Activated T-helper 1 cell treated with anti-CD3 and anti-CD28 coated beads, Interleukin-2, amount 50 U/mL, for 16 hours (primary cell): ENCODE results near the gene PARD3B.

Source experiments
- DNase-seq, 2 donors: peaks; one replicate each; pipeline ENCODE4 v3.0.0-alpha.2; 2020; ENCODE audit warnings: low read depth in 1 of 2, low spot score in 1 of 2

Gene PARD3B

DNA sequence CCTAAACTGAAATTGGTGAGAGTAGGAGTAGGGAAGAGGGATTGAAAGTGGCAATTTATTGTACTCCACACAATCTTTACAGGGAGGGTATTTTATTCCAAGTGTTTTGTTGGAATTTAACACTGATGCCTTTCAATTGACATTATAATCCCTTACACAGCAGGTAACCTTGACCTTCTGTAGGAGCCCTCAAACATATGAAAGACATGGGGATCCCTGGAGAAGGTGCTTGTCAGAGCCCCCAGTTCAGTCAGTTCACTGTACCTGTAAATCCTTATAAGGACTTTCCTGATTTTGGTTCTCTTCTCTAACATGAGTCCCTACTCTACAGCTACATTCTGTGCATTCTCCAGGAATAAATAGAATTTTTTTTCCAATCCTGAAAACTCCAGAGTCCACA is 752.1 kb downstream of the PARD3B start:
- no peak for DNase-seq

DNA sequence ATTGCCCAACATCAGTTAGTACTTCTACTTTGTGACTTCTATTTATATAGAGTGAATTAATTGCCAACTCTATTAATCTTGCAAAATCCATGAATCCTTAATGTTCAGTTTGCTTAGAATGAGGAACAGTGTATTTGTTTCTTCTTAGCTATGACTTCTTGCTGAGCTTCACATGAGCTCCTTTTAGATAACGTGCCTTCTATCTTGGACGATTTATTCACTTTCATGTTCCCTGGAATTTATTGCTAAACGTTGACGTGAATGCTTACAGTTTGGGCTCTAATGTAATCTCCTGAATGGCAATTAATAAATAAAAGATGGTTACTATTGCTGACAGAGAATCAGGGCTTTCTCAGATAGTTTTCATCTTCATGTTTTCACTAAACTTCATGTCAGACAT is 752.6 kb downstream of the PARD3B start:
- DNase-seq: no peak

DNA sequence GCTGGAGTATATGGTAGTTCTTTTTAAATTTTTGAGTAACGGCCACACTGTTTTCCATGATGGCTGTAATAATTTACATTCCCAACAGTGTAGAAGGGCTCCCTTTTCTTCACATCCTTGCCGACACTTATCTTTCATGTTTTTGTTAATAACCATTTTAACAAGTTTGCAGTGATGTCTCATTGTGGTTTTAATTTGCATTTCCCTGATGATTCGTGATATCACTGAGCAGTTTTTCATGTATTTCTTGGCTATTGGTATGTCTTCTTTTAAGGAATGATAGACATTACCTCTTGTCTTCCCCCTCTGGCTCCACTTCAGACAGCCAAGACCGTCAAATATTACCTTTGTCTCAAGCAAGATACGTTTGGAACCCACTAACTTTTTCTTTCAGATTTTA is 765.9 kb downstream of the PARD3B start:
- no peak for DNase-seq

DNA sequence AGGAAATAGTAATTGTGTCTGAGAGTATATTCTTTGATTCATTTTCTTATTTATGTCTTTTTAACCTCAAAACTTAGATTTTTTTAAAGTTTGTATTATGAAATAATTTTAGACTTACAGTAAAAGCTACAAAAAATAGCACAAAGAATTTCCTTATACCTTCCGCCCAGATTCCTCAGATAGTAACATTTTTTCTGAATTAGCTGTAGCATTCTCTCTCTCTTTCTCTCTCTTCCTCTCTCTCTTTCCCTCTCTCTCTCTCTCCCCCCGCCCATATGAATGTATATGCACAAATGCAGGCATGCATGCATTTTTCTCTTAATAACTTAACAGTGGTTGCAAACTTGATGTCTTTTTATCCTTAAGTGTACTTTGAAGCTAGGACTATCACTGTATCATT is 776.0 kb downstream of the PARD3B start:
- no peak for DNase-seq

DNA sequence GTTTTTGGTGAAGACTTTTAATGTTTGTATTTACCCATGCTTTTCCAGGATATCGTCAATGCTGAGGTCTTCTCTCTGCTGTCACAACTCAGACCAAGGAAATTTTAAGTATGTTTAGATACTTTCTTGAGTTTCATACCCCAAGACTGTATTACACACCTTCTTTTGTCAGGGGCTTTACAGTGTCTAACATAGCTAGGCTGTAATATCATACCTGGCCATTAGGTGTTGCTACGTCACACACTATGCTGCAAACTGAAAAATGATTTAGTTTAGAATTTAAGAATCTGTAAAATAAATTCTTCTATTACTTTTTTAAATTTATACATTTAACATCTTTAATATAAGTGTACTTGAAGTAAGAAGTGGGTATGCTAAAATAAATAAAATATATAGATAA is 778.7 kb downstream of the PARD3B start:
- no peak for DNase-seq

DNA sequence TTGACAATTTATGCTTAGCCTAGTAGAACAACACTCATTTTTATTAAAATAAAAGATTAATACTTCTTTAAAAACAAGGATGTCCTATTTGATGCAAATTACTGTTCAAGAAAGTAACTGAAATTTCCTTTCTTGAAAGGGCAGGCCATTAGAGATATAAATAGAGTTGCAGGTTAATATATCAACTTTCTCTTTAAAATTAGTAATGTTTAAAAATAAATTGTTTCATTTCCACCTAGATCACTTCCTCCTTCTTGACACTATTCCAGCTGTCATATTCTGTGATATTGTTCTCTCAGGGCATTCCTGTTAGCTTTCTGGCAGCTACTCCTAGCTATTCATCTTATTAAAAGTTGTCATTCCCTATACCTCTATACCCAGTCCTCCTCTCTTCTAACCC is 779.1 kb downstream of the PARD3B start:
- DNase-seq: no peak

DNA sequence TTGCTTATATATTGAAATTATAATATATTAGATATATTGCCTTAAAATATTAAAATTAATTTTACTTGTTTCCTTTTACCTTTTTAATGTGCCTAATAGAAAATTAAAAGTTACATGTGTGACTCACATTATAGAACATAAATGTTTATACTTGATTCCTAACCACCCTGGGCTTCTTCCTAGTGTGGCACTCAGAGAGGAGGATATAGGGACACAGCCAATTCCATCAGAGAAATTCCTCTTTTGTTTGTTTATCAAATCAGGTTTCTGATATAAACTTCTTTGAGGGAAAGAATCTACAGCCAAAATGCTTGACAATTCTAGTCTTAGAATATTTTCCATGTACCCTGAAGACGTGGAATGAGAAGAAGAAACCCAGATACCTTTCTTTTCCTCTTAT is 788.1 kb downstream of the PARD3B start:
- DNase-seq: no peak

DNA sequence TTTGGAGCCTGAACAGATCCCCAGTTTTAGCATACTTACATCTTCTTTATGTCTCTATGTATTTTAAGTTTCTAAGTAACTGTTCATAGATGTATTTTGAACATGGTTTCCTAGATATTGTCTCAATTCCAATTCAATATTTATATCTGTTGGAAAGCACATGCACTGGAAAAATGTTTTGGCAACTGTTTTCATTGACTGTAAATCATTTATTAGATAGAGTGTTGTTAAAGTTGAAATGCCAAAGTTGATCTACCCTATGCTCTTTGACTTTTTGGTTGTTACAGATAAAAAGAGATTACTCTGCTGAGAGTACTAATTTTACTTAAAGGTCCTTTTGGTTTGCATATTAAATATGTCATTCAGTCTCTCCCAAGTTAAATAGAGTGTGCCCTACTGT is 792.0 kb downstream of the PARD3B start:
- DNase-seq: no peak

DNA sequence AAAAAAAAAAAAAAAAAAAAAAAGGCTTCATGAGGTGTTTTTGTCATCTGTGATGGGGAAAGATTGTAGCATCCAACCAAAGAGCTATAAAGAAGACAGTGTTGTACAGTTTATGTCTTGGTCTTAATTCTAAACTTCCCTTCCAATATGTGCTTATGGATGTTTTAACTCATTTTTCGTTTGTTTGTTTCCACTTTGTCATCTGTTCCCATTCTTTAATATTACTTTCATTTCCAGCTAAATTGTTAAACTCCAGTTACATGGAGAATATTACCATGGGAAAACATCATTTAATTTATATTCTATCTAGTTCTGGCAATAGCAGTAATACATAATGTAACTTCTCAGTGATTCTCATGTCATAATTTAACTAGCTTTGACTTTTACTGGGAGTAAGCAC is 792.9 kb downstream of the PARD3B start:
- DNase-seq: no peak

DNA sequence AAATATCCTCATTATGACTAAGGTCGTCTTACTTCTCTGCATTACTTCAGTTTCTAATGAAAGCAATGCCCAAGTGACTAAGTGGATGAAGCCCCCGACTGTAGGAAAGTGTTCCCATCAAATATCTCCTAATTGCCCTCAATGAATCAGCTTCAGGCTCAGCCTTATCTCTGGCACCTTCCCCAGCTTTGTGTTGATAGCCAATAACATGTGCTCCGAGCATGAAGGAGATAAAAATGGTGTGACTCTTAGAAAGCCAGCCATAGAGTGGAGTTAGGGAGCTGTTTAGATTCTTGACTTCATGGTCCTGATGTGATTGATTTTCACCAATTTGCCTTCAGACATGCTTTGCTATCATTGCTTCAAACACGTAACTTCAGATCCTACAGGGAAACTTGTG is 797.8 kb downstream of the PARD3B start:
- DNase-seq: no peak

DNA sequence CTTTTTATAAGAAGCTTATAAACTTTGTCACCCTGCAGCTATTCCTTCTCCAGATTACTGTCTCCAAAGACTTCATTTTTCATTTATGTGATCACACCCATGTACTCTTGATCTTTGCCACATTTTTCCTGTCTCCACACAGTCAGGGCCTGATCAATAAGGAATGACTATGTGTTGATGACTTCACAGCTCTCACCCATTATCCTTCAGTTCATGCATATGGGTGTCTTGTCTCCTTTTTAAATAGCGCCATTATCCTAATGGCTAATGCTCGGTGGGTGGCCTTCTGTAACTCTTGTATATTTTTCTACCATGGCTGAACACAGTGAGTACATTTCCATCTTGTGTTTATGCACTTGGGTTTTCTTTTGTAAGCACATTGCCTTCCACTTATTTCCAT is 801.4 kb downstream of the PARD3B start:
- no peak for DNase-seq

DNA sequence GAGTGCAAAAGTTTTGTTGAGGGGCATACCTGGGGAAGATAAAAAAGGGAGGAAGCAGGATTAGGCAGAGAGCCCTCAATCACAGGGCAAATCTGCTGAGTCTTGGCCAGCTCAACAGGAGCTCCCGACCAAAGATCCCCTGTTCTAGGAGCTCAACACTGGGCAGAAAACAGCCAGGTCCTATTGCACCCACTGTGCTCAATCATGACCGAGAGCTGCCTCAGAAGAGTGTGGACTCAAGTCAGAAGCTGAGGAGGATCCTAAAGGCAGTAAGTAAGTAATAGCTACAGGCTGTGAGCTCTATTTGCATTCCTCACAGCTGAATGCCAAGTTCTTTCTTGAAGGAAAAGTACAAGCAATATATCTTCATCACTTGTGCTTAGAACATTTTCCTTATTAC is 802.6 kb downstream of the PARD3B start:
- no peak for DNase-seq

DNA sequence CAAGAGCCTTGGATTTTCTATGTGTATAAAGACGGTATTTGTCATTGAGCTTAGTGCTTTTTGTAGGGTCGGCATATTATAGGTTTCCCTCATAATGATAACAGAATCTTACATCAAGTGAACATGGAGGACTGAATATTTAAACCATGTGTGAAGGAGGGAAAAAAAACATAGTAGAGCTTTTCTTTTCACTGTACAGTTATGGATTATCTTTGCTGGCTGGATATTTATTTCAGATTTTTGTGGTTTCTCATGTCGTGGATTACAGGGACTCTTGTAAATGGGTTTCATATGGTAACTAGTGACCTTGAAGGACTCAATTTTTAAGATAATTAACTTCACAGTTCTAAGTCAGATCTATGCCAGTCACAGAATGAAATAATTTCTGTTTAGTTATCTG is 806.8 kb downstream of the PARD3B start:
- no peak for DNase-seq

DNA sequence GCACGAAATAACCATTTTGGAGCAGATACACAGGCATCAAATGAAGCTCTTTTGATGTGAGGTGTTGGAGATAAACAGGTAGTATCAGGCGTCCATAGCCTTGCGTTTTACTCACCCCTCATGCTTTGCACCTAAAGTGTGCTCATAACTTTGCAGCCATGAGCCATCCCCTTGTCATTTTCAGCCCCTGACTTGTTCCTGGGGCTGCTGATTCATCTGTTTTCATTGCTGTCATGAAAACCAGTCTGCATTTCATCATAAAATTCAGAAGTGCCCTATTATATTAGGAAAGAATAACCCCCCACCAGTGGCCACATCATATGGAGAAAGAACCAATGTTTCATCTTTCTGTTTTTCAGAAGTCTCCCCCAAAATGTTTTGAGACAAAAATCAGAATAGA is 807.3 kb downstream of the PARD3B start:
- no peak for DNase-seq

DNA sequence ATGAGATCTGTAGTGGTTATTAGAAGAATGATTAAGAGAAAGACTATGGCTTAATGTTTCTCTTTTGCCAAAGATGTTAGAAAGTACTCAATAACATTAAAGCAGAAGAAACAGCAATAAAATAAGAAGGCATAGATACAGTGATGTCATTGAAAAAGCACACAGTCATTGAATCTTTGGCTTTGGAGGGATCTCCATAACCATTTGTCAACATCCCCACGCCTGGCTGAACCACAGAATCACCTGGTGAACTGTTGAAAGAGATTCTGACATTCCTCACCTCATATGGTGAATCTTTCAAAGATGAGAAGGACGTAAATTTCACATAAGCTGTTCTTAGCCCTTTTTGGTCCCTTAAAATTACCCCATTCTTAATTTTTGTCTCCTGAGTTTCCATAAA is 812.5 kb downstream of the PARD3B start:
- no peak for DNase-seq

DNA sequence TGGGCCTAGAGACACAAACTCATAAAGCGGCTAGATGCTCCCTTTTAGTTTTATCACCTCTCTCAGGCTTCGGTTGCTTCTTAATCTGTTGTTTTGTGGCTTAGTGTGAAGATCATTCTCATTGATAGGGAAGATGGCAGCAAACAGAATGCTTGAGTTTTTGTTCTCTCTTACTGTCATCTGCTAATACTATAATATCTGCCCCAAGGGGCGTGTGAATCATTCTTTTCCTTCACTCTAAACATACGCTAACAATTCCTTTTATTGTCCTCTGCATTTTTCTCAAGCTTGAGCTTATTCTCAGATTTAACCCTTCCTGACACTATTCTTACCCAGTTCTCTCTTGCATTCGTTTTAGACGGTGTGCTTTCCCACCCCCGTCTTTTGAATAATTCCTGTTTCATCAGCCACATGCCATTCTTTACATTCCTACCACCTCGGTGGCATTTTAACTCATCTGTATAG is 813.1 kb downstream of the PARD3B start:
- DNase-seq: no peak

DNA sequence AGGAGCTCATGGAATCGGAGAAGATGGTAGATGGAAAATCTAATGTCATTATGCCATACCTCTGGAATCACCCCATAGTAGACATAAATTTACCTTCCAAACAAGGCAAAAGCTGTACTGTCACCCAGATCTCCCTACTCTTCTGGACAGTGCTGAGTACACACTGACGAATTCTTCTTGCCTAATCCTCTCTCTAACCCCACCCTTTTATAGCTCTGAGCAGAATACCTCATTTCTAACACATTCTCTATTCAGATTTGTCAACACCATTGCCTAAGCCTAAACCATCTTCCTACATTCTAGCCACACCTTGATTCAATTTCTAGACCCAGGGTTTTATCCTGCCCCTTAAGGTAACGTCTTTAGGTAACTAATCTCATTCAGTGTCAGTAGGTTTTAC is 816.0 kb downstream of the PARD3B start:
- DNase-seq: no peak

DNA sequence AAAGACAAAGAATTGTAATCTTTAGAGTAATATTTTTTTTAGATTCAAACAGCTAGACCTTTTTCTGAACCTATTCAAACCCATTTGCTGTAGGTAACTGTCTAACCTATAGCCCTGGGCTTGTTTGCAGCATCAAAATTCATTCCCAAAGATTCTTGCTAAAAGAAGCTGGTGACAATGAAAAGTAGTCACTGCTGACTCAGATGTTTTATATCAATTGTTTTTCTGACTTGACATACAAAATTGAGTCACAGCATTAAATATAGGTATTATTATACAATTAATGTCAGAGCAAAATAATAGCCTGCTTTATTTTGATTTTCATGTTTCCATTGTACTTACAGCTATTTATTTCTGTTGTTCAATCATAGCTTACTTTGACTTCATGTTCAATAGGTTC is 816.7 kb downstream of the PARD3B start:
- DNase-seq: no peak

DNA sequence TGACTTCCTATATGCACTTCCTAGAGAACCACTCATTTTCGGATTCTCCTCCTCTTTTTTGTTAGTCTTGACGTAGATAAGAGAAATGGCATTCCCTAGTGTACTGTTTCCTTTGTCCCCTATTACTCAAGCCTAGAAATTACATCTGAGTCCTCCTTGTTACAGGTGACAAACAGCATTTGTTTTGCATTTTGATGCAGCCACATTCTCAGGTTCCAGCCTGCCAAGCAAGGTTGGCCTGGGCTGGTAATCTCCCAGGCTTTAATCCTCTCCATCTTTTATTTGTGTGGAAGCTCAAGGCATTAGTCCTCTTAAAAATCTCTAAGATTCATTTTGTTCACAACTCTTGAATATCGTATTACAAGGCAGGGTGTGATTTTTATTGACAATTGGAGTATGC is 819.0 kb downstream of the PARD3B start:
- DNase-seq: no peak

DNA sequence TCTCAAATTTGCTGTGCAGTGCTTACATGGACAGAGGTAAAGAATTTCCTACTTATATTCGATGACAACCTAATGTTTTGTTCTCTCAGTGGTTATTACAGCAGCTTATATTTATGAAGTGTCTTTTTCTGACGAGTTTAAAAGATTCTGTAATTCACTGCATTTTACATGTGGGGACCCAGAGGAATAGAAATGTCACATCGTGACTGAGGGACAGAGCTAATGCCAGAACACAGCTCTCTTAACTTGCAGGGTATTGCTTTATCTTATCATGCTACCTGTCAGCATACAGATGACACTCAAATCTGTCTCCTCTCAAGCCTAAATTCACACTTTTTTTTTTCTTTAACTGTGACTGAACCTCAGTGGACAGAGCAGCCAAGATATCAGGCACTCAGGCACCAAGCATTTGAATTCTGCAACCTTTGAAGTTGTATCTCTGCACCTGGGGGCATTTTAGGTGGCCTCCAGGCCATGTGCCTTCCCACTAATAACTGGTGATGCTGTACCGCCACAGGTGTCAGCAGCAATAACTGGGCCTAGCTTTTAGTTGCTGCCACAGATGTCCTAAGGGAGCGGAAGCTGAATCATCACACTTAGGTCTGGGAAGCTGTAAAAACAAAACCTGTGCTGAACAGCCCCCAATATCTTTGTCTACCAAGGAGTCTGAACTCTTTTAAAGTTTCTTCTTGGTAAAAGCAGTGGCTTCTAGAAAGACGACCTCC is 821.2 kb downstream of the PARD3B start:
- no peak for DNase-seq

DNA sequence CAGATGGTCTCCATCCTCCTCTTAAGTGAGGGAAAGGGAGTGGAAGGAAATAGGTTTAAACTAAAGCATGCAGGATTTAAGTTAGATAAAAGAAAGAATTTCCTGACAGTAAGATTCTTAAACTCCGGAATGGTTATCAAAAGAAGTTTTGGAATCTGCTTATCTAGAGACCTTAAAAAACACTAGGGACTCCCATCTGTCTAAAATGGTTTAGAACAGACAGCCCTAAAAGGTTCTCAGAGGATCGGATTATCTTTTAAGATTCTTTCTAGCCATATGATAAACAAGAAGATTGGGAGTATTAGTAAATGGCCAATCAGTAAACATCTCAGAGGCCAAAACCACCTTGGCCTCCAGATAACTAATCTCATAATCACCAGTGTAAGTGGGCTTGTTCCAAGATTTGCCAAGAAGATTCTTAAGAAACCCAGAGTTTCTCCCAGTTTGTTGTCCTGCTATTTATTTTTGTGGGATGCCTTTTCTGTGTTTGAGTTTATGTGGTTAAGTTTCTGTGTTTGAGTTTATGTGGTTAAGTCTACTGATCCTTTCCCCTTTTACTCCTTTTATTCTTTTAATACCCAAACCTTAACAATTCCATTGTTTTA is 822.2 kb downstream of the PARD3B start:
- no peak for DNase-seq

DNA sequence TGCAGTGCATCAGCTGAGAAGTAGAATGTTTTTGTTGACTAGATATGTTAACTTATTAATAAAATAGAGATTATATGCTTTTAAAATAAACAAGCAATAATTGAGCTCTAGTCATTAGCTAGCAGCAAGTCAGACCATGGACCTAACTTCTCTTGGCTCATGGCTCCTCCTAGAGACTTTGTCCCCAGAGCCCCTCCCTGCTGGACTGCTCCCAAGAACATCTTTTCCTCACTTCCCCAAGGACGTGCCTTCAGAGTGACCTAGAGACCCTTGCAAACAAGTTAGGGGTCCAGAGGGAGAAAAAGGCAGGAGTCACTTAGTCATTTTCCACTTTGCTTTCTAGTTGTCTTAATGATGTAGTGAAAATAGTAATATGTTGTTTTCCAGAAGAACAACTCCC is 824.5 kb downstream of the PARD3B start:
- DNase-seq: no peak

DNA sequence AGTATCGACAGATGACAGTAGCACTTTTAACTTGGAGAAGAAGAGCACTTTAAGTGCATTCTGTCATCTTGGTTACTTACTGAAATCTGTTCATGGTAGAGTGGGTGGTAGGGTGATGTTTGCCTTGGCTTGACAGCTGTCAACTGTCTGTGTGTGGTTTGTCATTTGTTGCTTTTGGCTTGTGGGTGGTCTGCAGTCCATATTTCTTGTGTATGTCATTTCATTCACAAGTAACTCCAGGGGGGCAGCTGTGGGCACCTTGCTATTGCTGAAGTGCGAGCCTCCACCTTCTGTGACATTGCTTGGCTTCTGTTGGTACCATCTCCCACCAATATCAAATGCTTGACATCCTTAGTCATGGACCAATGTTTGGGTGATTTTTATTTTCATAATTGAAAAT is 825.5 kb downstream of the PARD3B start:
- DNase-seq: no peak
